Colonic mucosa (tissue), 4 donors: ENCODE measurements around the gene ACAA1. TPM values are rescaled to one million over a fixed set of nuclear protein-coding genes. Genes with fewer than 3 reads are reported as not detected.

ENCODE experiments used
- DNase-seq: peaks from one replicate; pipeline ENCODE4 v3.0.0-alpha.2; 2020
- H3K27ac ChIP-seq: fragments of 200-600 bp; one replicate; pipeline ENCODE4 v1.8.0; 2021
- H3K27me3 ChIP-seq: fragments of 200-600 bp; one replicate; pipeline ENCODE4 v1.8.0; 2021
- H3K36me3 ChIP-seq: fragments of 200-600 bp; one replicate; pipeline ENCODE4 v1.8.0; 2021
- H3K4me1 ChIP-seq: fragments of 200-600 bp; one replicate; pipeline ENCODE4 v1.8.0; 2021; ENCODE audit warnings: mild to moderate bottlenecking
- H3K4me3 ChIP-seq: fragments of 200-600 bp; one replicate; pipeline ENCODE4 v1.8.0; 2021
- H3K9ac ChIP-seq, 2 donors: one replicate each; pipeline ENCODE4 v1.7.0; 2013; ENCODE audit warnings: control low read depth in 2 of 2, low read depth in 2 of 2, low read length in 2 of 2
- H3K9me3 ChIP-seq: fragments of 200-600 bp; one replicate; pipeline ENCODE4 v1.8.0; 2021
- CTCF ChIP-seq: fragments of 200-600 bp; IDR thresholded peaks from one replicate; pipeline ENCODE4 v1.8.0; 2022; ENCODE audit warnings: antibody characterized with exemption, mild to moderate bottlenecking
- intact Hi-C: fragments of 100-400 bp; cut with DNase I; formaldehyde crosslinking; loops from one replicate; pipeline ENCODE4 v1.14.1; 2022
- total RNA-seq, 2 donors: library from RNA; stranded (reverse); fragmentation: NEBNext Ultra II Directional in 1 of 2; extraction: Animal tissue kit (Norgen Biotek cat#: 25700) in 1 of 2; gene quantifications; one replicate each; pipeline ENCODE4 v1.2.1, GENCODE V29; 2021
- donor health status: healthy.
- donor health status: DM: no; HTN: no; CAD: no.
- donor health status: DM: no; HTN: no; CAD: no.

Gene ACAA1
- total RNA-seq, 2 donors from 2014 or later = 135 to 167 TPM

- Histone ChIP-seq H3K36me3 (no peaks in the 10 kb centered on the region), H3K4me1 (no peaks in the 10 kb centered on the region), H3K27me3 (no peaks in the 10 kb centered on the region), H3K4me3 (no peak overlapping the region), H3K9ac (no peak overlapping the region), H3K9me3 (no peaks in the 10 kb centered on the region), H3K27ac (no peak overlapping the region)
- TF ChIP-seq CTCF = no peak
- intact Hi-C loops = no loop called here
- DNase-seq = no peak
Measured at GRCh38 chr3:38169027-38169317, 32.0 kb upstream of the ACAA1 start.

GRCh38 chr3:38168151-38169026 is 31.5 kb upstream of the ACAA1 start:
- Histone ChIP-seq H3K27ac (no peak overlapping the region), H3K4me3 (no peak overlapping the region), H3K9ac (no peak overlapping the region), H3K27me3 (no peaks in the 10 kb centered on the region), H3K4me1 (no peaks in the 10 kb centered on the region), H3K36me3 (no peaks in the 10 kb centered on the region), H3K9me3 (no peaks in the 10 kb centered on the region)
- TF ChIP-seq CTCF = no peak
- no peak for DNase-seq
- intact Hi-C loops = no loop called here

- DNase-seq = no peak
- Histone ChIP-seq H3K9me3 (no peaks in the 10 kb centered on the region), H3K4me3 (no peak overlapping the region), H3K27ac (no peak overlapping the region), H3K36me3 (no peaks in the 10 kb centered on the region), H3K4me1 (no peaks in the 10 kb centered on the region), H3K9ac (no peak overlapping the region), H3K27me3 (no peaks in the 10 kb centered on the region)
- intact Hi-C loops = no loop called here
- TF ChIP-seq CTCF = no peak
Measured at GRCh38 chr3:38167591-38167990, 30.7 kb upstream of the ACAA1 start.

GRCh38 chr3:38165722-38166387 is 28.9 kb upstream of the ACAA1 start:
- Histone ChIP-seq H3K4me3 (peak overlapping the region; percentile 95), H3K27me3 (no peaks in the 10 kb centered on the region), H3K4me1 (no peaks in the 10 kb centered on the region), H3K9ac (peak overlapping the region; percentile 71 to 91), H3K36me3 (no peaks in the 10 kb centered on the region), H3K27ac (peak overlapping the region; percentile 98), H3K9me3 (no peaks in the 10 kb centered on the region)
- TF ChIP-seq CTCF = no peak
- intact Hi-C loops = no loop called here
- peak; percentile 67 for DNase-seq

- Histone ChIP-seq H3K27ac (peak within 1 kb of the TSS; percentile 98), H3K36me3 (no peaks in the 10 kb centered on the region), H3K9me3 (no peaks in the 10 kb centered on the region), H3K27me3 (no peaks in the 10 kb centered on the region), H3K9ac (peak within 1 kb of the TSS; percentile 71 to 91), H3K4me3 (peak within 1 kb of the TSS; percentile 95), H3K4me1 (no peaks in the 10 kb centered on the region)
- intact Hi-C loops = no loop called here
- no peak for TF ChIP-seq CTCF
- peak; percentile 100 for DNase-seq
Measured at GRCh38 chr3:38164952-38165721, 28.2 kb upstream of the ACAA1 start, which contains the start of gene OXSR1. OXSR1 (plus strand) TSS chr3:38165537; CDS start chr3:38165877, 340 bp downstream.
